DND-41 (cell line): ENCODE measurements around the gene CR2.

ENCODE experiments used
- ATAC-seq: fragments of 200-7000 bp; cut with Tn5 transposase; 3 replicates; pipeline ENCODE4 v1.9.1; 2021; ENCODE audit warnings: low read depth; ENCODE audit not compliant: insufficient read depth
- DNase-seq: peaks from one replicate; pipeline ENCODE4 v3.0.0-alpha.2; 2020
- H2AFZ ChIP-seq: 2 replicates; pipeline ENCODE4 v1.6.0; 2012; ENCODE audit warnings: low read depth, low read length
- H3K27ac ChIP-seq: 2 replicates; pipeline ENCODE4 v1.5.1; 2012; ENCODE audit warnings: low read length, inconsistent platforms
- H3K27me3 ChIP-seq: fragments of 200-600 bp; sonication (generic); 2 replicates; pipeline ENCODE4 v1.6.0; 2012; ENCODE audit warnings: low read length, mild to moderate bottlenecking, inconsistent platforms; ENCODE audit not compliant: insufficient read depth, poor library complexity
- H3K36me3 ChIP-seq: 2 replicates; pipeline ENCODE4 v1.5.1; 2012; ENCODE audit warnings: low read length, inconsistent platforms; ENCODE audit not compliant: insufficient read depth
- H3K4me1 ChIP-seq: 2 replicates; pipeline ENCODE4 v1.5.1; 2012; ENCODE audit warnings: mild to moderate bottlenecking, low read length; ENCODE audit not compliant: insufficient read depth
- H3K4me2 ChIP-seq: 2 replicates; pipeline ENCODE4 v1.6.0; 2012; ENCODE audit warnings: mild to moderate bottlenecking, moderate library complexity, low read length, inconsistent platforms; ENCODE audit not compliant: insufficient read depth
- H3K4me3 ChIP-seq, 2 experiments: fragments of 200-600 bp in 1 of 2; shearing (Covaris generic) in 1 of 2; 2 replicates each; pipeline ENCODE4 v1.5.1; 2012 to 2016; ENCODE audit warnings: inconsistent platforms in 2 of 2, low read length in 2 of 2, mild to moderate bottlenecking in 2 of 2, low read depth in 1 of 2, moderate library complexity in 1 of 2
- H3K79me2 ChIP-seq: 2 replicates; pipeline ENCODE4 v1.6.0; 2012; ENCODE audit warnings: low read length, inconsistent platforms; ENCODE audit not compliant: insufficient read depth
- H3K9ac ChIP-seq: 2 replicates; pipeline ENCODE4 v1.6.0; 2012; ENCODE audit warnings: low read depth, mild to moderate bottlenecking, inconsistent platforms, low read length, moderate library complexity
- H3K9me3 ChIP-seq: 2 replicates; pipeline ENCODE4 v1.5.1; 2012; ENCODE audit warnings: low read length, moderate library complexity, mild to moderate bottlenecking, inconsistent platforms; ENCODE audit not compliant: insufficient read depth, severe bottlenecking
- H4K20me1 ChIP-seq: 2 replicates; pipeline ENCODE4 v1.6.0; 2012; ENCODE audit warnings: low read length; ENCODE audit not compliant: insufficient read depth
- EZH2 ChIP-seq: IDR thresholded peaks from 3 replicates; pipeline ENCODE4 v1.6.1; 2012; ENCODE audit warnings: borderline replicate concordance, low read depth, mild to moderate bottlenecking, moderate library complexity, low read length, inconsistent platforms; ENCODE audit not compliant: severe bottlenecking
- TF ChIP-seq, protein P1 (sequence below): IDR thresholded peaks from 2 replicates; pipeline ENCODE4 v1.5.1; 2012; ENCODE audit warnings: borderline replicate concordance, low read length, moderate library complexity, mild to moderate bottlenecking; ENCODE audit not compliant: poor library complexity, severe bottlenecking; ENCODE audit errors: extremely low read depth

The CR2 gene

DNA sequence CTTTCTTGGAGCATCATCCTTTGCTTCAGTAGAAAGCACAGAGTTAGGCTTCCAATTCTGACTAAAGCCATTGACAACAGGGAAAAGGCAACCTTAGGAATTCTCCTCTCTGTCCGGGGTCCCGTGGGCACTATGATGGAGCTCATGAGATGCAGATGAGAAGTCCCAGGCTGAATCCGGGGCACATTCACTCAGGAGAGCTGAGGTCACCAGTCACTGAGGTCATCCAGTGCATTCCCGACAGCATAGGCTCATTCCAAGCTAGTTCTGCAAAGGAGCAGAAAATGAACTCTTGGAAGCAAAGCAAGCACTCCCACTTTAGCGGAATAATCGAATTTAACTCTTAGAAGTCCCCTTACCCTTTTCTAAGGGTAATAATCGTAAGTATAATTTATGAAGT is 48.6 kb downstream of the CR2 start:
- Histone ChIP-seq H3K27ac (no peak overlapping the region), H3K9ac (no peak overlapping the region), H3K4me2 (no peak overlapping the region), H3K27me3 (peaks cover 16% of the 10 kb centered on the region), H4K20me1 (no peaks in the 10 kb centered on the region), H3K36me3 (no peaks in the 10 kb centered on the region), H2AFZ (no peak overlapping the region), H3K9me3 (no peaks in the 10 kb centered on the region), H3K4me3 (no peak overlapping the region), H3K4me1 (no peaks in the 10 kb centered on the region), H3K79me2 (no peaks in the 10 kb centered on the region)
- no peak for DNase-seq
- no peak for ATAC-seq
- no peak for TF ChIP-seq EZH2
- TF ChIP-seq, protein P1, sequence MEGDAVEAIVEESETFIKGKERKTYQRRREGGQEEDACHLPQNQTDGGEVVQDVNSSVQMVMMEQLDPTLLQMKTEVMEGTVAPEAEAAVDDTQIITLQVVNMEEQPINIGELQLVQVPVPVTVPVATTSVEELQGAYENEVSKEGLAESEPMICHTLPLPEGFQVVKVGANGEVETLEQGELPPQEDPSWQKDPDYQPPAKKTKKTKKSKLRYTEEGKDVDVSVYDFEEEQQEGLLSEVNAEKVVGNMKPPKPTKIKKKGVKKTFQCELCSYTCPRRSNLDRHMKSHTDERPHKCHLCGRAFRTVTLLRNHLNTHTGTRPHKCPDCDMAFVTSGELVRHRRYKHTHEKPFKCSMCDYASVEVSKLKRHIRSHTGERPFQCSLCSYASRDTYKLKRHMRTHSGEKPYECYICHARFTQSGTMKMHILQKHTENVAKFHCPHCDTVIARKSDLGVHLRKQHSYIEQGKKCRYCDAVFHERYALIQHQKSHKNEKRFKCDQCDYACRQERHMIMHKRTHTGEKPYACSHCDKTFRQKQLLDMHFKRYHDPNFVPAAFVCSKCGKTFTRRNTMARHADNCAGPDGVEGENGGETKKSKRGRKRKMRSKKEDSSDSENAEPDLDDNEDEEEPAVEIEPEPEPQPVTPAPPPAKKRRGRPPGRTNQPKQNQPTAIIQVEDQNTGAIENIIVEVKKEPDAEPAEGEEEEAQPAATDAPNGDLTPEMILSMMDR, result no peak

DNA sequence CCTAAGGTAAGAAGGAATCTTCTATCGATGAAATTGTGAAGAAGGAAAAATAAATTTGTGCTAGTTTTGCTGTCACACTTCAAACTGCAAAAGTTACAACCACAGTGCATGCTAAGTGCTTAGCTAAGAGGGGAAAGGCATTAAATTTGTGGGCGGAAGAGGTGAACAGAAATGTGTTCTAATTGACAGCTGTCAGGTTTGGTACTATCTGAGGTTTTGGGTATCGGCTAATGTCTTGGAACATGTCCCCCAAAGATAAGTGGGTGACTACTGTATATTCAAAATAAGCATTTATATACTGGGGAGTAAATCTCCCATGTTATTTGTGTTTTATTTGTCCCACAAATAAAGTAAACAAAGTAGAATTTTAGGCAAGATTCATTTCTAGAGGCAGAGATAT is 49.8 kb downstream of the CR2 start:
- H3K36me3 ChIP-seq, result no peaks in the 10 kb centered on the region
- H3K4me1 ChIP-seq, result no peaks in the 10 kb centered on the region
- H3K79me2 ChIP-seq, result no peaks in the 10 kb centered on the region
- no peak for ATAC-seq
- H3K27me3 ChIP-seq, result peaks cover 12% of the 10 kb centered on the region
- no peaks in the 10 kb centered on the region for H3K9me3 ChIP-seq
- no peak overlapping the region for H3K9ac ChIP-seq
- TF ChIP-seq EZH2, result no peak
- TF ChIP-seq, protein P1, result no peak
- no peak for DNase-seq
- no peak overlapping the region for H3K4me3 ChIP-seq
- no peak overlapping the region for H3K4me2 ChIP-seq
- H4K20me1 ChIP-seq, result no peaks in the 10 kb centered on the region
- no peak overlapping the region for H2AFZ ChIP-seq
- H3K27ac ChIP-seq, result no peak overlapping the region

DNA sequence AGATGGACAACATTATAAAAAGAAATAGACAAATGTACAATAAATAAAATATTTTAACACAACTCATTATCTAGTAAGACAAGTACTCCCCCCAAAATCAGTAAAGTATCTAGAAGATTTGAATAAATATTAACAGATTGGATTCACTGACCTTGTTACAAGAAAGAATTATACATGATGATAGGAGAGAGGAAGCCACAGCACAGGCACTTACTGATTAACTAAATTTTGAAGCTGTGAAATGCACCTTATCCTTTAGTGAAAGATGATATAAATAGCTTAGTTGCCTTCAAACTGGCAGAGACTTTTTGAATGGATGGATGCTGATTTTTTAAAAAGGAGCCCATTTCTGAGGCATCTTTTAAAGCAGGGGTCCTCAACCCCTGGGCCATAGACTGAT is 50.3 kb downstream of the CR2 start:
- Histone ChIP-seq H3K79me2 (no peaks in the 10 kb centered on the region), H3K9me3 (no peaks in the 10 kb centered on the region), H3K27ac (no peak overlapping the region), H3K4me2 (no peak overlapping the region), H3K9ac (no peak overlapping the region), H3K4me3 (no peak overlapping the region), H2AFZ (no peak overlapping the region), H3K36me3 (no peaks in the 10 kb centered on the region), H4K20me1 (no peaks in the 10 kb centered on the region), H3K4me1 (no peaks in the 10 kb centered on the region), H3K27me3 (peaks cover 12% of the 10 kb centered on the region)
- DNase-seq, result no peak
- TF ChIP-seq, protein P1, result no peak
- TF ChIP-seq EZH2, result no peak
- no peak for ATAC-seq

DNA sequence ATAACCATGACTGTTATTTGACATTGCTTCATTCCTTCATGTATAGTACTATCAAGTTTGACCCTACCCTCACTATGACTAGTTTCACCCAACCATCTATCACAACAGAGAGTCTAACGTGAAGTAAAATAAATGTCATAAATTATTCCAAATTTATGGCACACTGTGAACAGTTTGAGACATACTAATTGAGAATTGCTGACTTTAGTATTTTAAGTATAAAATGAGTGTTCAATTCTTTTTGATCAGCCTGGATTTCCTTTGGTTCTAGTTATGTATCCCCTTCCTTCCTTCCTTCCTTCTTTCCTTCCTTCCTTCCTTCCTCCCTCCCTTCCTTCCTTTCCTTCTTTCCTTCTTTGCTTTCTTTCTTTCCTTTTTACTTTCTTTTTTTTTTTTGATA is 56.3 kb downstream of the CR2 start:
- DNase-seq (no peak), ATAC-seq (no peak)
- Histone ChIP-seq H3K9ac (no peak overlapping the region), H3K4me1 (no peaks in the 10 kb centered on the region), H3K4me2 (no peak overlapping the region), H4K20me1 (no peaks in the 10 kb centered on the region), H3K79me2 (no peaks in the 10 kb centered on the region), H3K27ac (no peak overlapping the region), H3K4me3 (no peak overlapping the region), H2AFZ (no peak overlapping the region), H3K9me3 (no peaks in the 10 kb centered on the region), H3K36me3 (no peaks in the 10 kb centered on the region), H3K27me3 (no peaks in the 10 kb centered on the region)
- TF ChIP-seq, protein P1, result no peak
- TF ChIP-seq EZH2, result no peak
